HS-27A (cell line): Measurements from ENCODE around the gene INPP4A.
"Not testable (repeated sequence)": the region's sequence is repeated elsewhere in the genome, so short reads cannot be mapped to it uniquely, and the experiment has no call there.

ENCODE experiments used
- DNase-seq: peaks from one replicate; pipeline ENCODE4 v3.0.0-alpha.2; 2012; ENCODE audit warnings: low read depth, missing footprints

The INPP4A gene

DNA sequence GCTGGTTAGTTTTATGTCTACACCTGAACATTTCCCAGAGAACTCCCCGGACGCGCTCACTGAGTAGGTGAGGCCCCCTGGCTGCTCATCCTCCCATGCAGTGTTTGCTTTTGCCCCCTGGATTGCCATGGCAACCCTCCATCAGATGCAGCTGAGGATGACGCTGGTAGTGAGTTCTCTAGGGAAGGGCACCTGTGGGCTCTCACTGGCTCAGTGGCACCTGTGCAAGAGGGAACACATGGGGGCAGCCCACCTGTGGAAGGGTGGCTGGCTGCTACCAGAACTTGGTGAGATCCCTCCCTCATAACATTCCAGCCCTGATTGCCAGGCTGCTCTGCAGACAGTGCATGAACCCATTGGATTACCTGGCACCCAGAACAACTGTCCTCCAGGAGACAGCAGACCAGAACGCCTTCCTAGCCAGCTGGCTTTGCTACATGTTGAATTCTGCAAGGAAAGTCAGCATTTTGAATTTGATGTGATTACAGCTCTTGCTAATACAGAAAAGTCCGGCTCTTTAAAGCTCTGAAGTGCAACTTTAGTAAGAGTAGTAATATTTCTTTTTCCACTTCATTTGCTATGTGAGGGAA, 142.0 kb downstream of the INPP4A start:
- no peak for DNase-seq

DNA sequence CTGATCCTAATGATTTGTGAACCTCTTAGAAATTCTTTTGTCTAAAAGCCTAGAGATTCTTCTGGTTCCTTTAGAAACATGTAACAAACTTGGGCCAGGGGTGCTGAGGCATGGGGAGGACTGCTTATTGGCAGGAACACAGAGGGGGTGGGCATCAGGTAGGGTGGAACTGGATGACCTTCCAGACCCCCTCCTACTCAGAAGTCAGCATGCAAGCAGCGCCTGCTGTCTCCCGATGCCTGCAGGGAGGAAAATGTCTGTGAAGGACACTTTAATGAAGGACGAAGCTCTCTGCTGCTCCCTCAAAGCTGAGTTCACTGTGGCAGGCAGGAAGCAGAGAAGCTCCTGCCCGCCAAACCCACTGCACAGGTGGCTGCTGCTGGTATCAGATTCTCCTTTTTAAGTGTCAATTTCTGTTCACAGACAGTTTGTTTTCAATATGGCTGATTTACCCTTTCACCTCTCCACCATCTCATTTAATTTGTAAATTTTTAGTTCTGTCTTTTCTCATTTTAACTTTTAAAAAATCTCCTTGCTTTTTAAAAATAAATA, 144.3 kb downstream of the INPP4A start:
- no peak for DNase-seq

DNA sequence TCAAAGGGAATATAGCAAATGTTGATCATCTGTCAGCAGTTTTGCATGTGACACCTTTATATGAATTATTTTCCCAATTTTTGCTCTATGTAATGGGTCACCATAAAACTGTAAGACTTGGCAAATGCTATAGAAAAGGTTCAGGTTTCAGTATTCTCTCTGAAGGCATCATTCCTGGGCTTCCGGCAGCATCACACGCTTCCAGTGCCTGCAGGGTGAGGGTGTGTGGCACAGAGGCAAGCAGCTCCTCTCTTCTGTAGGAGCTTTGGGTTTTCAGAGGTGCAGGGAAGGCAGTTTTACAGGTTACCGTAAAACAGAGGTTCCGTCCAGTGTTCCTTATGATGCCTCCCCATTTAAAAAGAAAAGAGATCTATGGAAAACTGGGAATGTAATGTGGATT, 144.8 kb downstream of the INPP4A start:
- no peak for DNase-seq

DNA sequence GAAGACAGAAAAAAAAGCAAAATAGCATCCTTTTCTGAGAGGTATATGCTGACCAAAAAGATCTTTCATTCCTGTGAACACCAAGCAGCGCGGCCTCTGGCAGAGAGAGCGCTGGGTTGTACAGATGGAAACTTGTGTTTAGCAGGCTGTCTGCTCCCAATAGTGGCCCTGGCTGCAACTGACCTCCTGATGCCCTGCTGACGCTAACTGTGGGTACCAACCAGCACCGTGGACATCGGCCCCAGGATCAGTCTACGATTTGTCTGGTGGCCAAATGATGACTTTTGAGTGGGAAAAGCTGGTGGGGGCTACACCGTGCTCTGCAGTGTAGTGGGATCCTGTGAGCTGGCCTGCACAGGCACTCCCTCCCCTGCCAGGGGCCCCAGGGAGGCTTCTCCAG, 147.9 kb downstream of the INPP4A start:
- no peak for DNase-seq

DNA sequence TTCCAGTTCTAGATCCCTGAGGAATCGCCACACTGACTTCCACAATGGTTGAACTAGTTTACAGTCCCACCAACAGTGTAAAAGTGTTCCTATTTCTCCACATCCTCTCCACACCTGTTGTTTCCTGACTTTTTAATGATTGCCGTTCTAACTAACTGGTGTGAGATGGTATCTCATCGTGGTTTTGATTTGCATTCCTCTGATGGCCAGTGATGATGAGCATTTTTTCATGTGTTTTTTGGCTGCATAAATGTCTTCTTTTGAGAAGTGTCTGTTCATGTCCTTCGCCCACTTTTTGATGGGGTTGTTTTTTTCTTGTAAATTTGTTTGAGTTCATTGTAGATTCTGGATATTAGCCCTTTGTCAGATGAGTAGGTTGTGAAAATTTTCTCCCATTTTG, 150.0 kb downstream of the INPP4A start:
- not testable (repeated sequence) for DNase-seq

DNA sequence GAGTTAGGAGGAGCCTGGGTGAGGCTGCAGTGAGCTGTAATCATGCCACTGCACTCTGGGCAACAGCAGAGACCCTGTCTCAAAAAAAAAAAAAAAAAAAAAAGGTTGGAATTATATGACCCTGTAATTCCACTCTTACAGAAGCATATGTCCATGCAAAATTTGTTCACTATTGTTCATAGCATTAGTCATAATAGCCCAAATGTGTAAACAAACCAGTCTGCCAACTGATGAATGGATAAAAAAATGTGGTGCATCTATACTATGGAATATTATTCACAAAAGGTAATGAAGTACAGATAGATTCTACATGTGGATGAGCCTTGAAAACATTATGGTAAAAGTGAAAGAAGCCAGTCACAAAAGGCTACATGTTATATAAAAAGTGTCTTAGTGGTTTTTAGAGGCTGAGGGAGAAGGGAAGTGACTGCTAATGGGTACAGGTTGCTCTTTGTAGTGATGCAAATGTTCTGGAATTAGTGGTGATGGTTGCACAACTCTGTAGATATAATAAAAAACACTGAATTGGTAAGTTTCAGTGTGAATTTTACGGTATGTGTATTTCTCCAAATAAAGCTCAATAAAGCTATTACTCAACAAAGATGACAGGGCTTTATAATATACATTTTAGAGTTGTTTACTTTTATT, 154.2 kb downstream of the INPP4A start:
- DNase-seq: no peak

DNA sequence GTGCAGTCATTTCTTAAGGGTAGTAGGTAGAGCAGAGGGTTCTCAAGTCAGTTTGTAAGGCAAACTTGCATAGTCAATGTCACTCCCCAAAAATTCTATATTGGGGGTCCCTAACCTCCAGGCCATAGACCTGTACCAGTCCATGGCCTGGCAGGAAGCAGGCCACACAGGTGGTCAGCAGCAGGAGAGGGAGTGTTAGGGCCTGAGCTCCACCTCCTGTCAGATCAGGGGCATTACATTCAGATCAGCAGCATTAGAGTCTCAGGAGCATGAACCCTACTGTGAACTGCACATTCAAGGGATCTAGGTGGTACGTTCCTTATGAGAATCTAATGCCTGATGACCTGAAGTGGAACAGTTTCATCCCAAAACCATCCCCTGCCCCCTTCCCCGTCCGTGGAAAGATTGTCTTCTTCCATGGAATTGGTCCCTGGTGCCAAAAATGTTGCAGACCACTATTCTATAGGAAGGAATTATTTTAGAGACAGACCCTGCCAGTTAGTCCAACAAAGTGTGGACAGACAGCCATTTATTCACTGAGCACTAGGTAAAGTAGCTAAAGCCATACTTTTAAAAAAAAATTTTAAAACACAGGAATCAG, 157.0 kb downstream of the INPP4A start:
- no peak for DNase-seq

DNA sequence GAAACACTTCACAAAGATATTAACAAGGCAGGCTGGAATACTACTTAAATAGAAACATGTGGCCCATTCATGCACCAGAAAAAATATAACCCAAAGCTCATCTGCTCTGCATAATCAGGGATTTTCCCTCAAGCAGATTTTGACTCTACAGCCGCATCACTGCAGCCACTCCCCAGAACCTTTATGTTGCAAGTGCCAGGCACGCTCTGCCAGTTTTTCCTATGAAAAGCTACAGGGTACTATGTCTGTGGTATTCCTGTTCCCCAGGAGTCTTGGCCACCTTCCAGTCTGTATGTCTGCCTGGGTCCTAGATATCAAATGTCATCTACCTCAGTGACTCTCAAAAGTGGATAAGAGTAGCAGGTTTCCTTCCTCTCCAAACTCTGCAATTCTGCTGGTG, 159.9 kb downstream of the INPP4A start:
- DNase-seq: no peak

DNA sequence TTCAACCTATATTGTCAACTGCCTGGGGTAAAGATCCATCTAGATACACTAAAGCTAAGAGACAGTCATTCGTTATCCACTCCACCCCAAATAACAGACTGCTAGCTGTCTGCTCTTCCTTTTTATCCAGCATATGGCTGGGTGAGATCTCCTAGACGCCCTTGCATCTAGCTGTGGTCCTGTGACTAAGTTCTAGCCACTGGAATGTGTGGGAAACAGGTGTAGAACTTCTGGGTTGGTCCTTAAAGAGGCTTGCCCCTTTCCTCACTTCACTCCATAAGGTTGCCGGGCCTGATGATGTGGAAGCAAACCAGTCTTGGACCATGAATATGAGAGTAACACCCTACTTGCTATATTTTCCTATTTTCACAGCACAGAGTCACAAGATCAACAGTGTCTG, 160.4 kb downstream of the INPP4A start:
- DNase-seq: no peak

DNA sequence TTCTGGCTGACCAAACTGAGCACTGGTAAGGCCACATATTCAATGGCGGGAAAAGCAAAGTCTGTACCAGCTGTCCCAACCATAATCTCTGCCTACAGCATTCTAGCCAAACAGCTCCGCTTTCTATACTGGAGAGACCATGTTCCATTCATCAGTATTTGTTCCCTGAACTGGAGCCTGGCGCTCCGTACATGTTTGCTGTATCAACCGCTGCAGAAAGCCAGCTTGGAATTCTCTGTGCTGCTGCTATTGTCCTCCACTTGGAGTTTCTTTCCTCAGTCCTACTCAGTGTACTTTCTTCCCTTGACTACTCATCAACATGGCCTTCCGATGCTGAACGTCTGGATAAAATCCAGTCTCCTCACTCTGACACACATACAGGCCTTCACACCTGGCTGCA, 161.8 kb downstream of the INPP4A start:
- no peak for DNase-seq

DNA sequence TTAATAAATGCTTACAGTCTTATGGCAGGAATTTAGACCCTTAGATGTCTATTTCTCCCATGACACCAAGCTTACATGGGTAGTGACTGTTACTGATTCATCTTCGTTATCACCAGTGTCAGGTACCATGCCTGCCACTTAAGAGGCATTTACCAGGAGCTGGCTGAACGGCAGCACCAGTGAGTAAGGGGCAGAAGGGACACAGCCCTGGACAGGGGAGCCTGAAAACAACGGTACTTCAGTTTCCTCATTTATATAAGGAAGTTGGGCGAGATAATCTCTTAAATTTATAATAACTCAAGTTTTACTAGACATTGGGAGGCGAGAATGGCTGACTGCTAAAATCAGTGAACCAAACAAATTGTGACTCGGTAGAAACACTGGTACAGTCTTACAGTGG, 162.4 kb downstream of the INPP4A start:
- DNase-seq: no peak

DNA sequence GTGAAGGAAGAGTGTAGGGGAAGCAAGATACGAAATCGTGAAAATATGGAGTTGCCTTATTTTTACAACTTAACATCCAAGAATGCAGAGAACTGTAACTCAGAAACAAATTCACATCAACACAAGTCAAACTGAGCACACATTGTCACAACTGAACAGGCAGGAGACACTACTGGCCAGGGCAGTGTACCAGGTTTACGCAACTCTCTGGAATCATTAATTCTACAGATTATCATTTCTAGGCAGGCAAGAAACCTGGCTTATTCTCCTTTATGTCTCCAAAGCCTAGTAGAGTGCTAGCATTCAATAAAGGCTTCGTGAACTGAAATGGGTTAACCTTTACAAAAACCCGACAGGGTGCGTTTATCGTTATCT, 163.1 kb downstream of the INPP4A start:
- no peak for DNase-seq

DNA sequence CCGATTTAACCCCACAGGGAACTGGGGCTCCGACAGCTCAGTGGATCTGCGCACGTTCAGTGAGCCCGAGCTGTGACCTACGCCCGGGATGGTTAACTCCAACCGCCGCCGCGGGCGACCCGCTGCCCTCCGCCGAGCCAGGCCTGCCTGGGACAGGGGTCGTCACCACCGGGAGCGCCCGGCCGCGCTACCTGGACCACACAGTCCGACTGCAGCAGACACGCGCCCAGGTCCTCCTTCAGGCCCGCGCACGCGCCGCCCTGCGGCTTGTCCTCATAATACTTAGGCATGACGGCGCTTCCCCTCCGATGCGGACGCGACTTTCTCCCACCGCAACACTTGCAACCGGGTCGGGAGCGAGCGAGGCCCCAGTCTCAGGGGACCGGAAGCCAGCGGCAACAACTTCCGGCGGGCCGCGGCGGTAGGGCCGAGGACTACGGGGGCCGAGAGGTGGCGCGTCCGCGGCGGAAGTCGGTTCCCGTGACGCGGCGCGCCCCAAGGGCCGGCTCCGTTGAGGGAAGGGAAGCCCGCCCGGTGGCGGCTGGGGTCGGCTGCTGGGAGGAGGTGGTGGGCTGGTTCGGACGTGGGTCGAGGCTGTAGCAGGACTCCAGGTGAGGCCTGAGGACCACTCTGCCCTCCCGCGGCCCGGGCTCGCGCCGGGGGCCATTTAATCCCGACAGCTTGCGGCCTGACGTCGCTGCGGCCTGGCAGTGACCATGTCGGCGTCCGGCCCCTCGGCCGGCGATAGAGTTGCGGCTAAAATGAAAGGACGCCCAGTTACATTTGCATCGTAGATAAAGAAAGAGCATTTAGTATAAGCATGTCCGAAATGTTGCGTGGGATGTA, 163.7 kb downstream of the INPP4A start, which contains the start of the genes COA5 and UNC50:
Gene COA5, minus strand, starts transcription at position 397 of the 846 bp plus-strand sequence. Its CDS starts 107 bp downstream, at position 290.
Gene UNC50, plus strand, starts transcription at position 474 of the 846 bp plus-strand sequence. CDS start 1,171 bp downstream, outside the sequence.
- DNase-seq: peak; percentile 73

DNA sequence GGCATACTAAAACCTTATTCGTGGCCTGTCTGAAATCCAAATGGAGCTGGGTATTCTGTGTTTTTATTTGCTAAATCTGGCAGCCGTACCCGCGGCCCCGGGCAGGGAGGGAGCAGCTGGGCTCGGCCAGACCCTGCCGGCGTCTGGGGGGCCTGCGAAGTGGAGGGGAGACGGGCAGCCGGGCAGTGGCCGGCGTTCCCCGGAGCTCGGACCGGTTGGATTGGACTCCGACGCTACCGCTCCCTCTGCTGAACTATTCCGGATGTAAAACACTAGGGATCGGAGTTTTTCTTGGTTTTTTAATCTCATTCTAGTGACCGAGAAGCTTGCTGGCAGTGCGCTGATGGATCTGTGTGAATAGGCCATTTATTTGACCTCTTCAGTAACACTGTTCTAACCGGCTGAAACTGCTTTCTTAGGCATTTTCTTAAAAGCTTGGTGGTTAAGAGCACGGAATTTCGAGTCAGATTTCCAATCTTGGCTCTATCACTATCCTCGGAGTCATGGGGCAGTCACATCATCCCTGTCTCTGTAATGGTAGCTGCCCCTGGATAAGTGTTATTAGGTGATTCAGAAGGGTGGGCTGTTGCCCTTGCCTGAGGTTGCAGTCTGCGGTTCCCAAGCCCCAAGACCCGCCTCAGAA, 164.4 kb downstream of the INPP4A start:
- no peak for DNase-seq

DNA sequence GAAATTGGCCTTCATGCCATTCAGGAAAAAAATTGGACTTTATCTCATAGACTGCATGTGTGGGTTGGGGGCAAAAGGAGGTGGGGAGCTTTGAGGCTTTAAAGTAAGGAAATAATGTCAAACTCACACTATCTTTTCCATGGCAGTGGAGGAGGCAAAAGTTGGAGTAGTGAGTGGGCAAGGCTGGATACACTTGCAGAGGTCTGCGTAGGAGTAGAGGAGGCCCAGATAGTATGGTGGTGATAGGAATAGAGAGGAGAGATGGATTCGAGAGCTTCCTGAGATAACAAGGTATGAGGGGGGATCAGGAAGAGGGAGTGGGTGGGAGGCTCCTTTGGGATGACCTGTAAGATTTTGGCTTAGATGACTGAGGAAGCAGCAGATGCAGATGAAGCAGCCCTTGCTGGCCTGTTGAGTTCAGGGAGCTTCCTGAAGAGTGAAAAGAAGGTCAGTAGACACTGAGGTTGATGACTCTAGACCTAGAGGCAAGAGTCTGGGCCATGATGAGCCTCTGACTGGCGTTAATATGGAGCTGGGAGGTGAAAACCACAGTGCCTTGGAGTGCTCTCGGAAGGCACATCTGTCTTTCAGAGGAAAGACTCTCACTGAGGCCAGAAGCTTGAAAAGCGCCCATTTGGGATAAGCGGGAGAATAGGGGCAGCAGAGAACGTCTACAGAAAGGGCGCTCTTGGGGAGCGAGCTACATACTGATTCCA, 169.5 kb downstream of the INPP4A start:
- DNase-seq: no peak

DNA sequence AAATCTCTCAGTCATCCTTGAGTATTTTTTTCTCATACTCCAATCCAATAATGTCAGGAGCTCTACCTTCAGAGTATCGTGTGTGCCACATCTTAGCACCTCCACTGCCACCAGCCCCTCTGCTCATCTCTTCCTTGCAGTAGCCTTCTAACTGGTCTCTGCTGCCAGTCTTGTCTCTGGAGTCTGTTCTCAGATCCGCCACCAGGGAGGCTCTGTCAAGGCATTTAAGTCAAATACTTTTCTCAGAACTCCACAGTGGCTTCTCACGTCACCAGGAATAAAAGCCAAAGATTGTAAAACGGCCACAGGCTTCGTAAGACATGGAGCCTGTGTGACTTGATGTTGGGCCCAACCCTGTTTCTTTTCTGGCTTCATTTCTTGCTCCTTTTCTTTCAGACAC, 170.8 kb downstream of the INPP4A start:
- DNase-seq: no peak

DNA sequence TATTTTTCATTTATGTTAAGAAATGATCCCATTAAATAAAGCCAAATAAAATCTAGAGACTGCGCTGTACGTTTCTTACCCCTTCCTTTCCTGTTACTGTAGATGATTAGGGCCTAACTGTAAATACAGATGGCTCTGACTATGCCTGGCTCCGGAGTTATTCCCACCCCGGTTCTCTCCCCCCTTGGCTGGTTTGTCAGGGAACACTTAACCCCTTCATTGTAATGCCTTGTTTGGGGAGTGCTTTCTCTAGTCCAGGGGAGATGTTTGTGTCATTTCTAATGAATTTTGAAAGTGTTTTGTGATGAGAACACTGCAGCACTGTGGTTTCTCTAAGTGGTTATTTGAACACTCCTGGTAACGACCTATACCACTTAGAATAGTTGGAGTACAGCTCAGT, 172.5 kb downstream of the INPP4A start:
- DNase-seq: no peak

DNA sequence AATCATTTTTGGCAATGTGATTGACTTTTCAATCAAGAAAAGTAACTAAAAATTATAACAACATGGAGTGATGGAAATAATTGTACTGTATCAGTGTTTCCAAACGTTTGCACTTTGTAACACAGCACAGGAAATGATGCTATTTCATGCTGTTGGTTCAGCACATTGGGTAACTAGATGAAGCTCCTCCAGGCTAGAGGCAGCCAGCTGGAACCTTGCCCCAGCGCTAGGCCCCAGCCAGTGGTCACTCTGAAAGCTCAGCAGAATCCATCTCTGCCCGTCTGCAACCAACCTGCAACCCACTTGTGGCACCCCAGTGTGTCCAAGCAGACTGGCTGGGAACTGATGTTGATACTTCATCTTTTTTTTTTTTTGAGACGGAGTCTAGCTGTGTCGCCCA, 179.0 kb downstream of the INPP4A start:
- no peak for DNase-seq

DNA sequence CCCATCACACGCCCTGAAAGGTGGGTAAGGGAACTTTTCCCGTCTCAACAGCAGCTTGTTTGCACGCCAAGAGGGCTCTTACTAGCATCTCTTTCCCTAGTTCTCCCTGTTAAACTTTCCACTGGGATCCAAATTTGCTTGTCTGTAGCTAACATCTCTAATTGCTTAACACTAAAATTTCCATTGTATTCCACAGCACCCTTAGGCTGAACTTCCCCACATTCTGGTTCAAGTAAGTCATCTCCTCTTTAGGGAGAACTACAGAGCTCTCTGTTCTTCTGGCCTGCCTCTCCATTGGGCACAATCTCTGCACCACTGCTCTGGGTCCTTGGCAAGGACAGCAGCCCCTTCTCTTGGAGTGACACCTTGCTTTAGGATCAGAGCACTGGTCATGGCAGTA, 187.7 kb downstream of the INPP4A start:
- DNase-seq: no peak

DNA sequence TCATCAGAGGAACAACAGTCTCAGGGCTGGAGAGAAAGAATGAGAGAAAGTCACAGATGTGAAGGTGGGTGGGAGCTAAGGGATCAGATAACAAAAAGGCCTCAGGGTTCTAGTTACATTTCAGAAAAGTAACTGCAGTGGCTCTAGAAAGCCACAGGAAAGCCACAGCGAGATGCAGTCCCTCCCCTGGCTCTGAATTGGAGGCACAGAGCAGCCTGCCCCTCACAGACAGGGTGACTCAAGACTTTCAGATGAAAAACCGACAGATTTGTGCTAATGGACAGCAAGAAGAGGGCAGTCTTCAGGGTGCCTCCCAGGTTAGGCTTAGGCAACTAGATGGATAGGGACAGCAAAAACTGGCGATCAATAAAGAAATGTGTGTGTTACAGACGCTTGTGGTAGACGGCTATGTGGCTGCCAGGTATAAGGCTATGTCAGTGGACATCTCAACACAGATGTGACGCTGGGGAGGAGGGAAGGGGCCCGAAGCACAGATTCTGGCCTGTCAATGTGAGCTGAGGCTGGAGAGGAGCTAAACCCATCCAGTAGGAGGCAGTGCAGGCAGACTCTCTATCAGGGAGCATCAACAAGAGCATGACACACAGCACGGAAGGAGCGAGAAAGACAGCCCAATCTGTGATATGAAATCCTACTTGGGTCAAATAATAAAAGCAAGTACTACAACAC, 189.9 kb downstream of the INPP4A start:
- no peak for DNase-seq
